ENCODE measurements around the gene FOXN3.

GRCh38 chr14:89332031-89332430, 85.0 kb downstream of the FOXN3 start:
- no peak for TF ChIP-seq POLR2A (IDR thresholded peaks at IDR 0.05)
- TF ChIP-seq, protein P1, sequence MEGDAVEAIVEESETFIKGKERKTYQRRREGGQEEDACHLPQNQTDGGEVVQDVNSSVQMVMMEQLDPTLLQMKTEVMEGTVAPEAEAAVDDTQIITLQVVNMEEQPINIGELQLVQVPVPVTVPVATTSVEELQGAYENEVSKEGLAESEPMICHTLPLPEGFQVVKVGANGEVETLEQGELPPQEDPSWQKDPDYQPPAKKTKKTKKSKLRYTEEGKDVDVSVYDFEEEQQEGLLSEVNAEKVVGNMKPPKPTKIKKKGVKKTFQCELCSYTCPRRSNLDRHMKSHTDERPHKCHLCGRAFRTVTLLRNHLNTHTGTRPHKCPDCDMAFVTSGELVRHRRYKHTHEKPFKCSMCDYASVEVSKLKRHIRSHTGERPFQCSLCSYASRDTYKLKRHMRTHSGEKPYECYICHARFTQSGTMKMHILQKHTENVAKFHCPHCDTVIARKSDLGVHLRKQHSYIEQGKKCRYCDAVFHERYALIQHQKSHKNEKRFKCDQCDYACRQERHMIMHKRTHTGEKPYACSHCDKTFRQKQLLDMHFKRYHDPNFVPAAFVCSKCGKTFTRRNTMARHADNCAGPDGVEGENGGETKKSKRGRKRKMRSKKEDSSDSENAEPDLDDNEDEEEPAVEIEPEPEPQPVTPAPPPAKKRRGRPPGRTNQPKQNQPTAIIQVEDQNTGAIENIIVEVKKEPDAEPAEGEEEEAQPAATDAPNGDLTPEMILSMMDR (IDR thresholded peaks at IDR 0.05) = no peak

Measured in transverse colon (tissue), 3 donors.